Measurements from ENCODE around the gene FAIM2. TPM values are rescaled to one million over a fixed set of nuclear protein-coding genes. Genes with fewer than 3 reads are reported as not detected.

Gene FAIM2
- total RNA-seq = 0.06 TPM in 1 of 2 replicates, not detected in the other
- 0.49 TPM in 1 of 2 replicates, not detected in the other for polyA plus RNA-seq

GRCh38 chr12:49903700-49904423, at the start of gene FAIM2:
Gene FAIM2 (minus strand): TSS chr12:49903900. CDS start chr12:49903792, 108 bp downstream.
- no peak for TF ChIP-seq CTCF (IDR thresholded peaks at IDR 0.05; ENCODE audit: low read depth, low read length)
- DNase-seq (ENCODE audit: low read depth in 1 of 2, low spot score in 1 of 2) = peak in 1 of 2 donors; percentile 92
- Histone ChIP-seq H3K27ac (no peak within 1 kb of the TSS), H3K4me3 (no peak within 1 kb of the TSS), H3K9me3 (ENCODE audit: low read depth) (no peaks in the 10 kb centered on the region), H3K36me3 (no peaks in the 10 kb centered on the region), H3K4me1 (ENCODE audit: low read depth) (no peaks in the 10 kb centered on the region), H3K27me3 (peaks cover 21% of the 10 kb centered on the region)

- no peaks in the 10 kb centered on the region for H3K9me3 ChIP-seq (ENCODE audit: low read depth)
- no peaks in the 10 kb centered on the region for H3K36me3 ChIP-seq
- H3K4me1 ChIP-seq (ENCODE audit: low read depth) = no peaks in the 10 kb centered on the region
- TF ChIP-seq CTCF (IDR thresholded peaks at IDR 0.05; ENCODE audit: low read depth, low read length) = no peak
- no peak for DNase-seq (ENCODE audit: low read depth in 1 of 2, low spot score in 1 of 2)
- peaks cover 30% of the 10 kb centered on the region for H3K27me3 ChIP-seq
- no peak overlapping the region for H3K27ac ChIP-seq
- H3K4me3 ChIP-seq = no peak overlapping the region
These were observed 49.5 kb upstream of the FAIM2 start for GRCh38 chr12:49953151-49953550.

GRCh38 chr12:49952391-49953055, 48.8 kb upstream of the FAIM2 start:
- no peaks in the 10 kb centered on the region for H3K4me1 ChIP-seq (ENCODE audit: low read depth)
- DNase-seq (ENCODE audit: low read depth in 1 of 2, low spot score in 1 of 2) = no peak
- no peak overlapping the region for H3K4me3 ChIP-seq
- no peaks in the 10 kb centered on the region for H3K9me3 ChIP-seq (ENCODE audit: low read depth)
- no peak for TF ChIP-seq CTCF (IDR thresholded peaks at IDR 0.05; ENCODE audit: low read depth, low read length)
- H3K27ac ChIP-seq = no peak overlapping the region
- no peaks in the 10 kb centered on the region for H3K36me3 ChIP-seq
- H3K27me3 ChIP-seq = peaks cover 23% of the 10 kb centered on the region

GRCh38 chr12:49951411-49952240, 47.9 kb upstream of the FAIM2 start:
- TF ChIP-seq CTCF (IDR thresholded peaks at IDR 0.05; ENCODE audit: low read depth, low read length) = no peak
- H3K36me3 ChIP-seq = no peaks in the 10 kb centered on the region
- no peaks in the 10 kb centered on the region for H3K9me3 ChIP-seq (ENCODE audit: low read depth)
- peaks cover 14% of the 10 kb centered on the region for H3K27me3 ChIP-seq
- no peaks in the 10 kb centered on the region for H3K4me1 ChIP-seq (ENCODE audit: low read depth)
- DNase-seq (ENCODE audit: low read depth in 1 of 2, low spot score in 1 of 2) = no peak
- H3K27ac ChIP-seq = no peak overlapping the region
- H3K4me3 ChIP-seq = no peak overlapping the region
